HEK293 (cell line): ENCODE data around the gene RUSF1.

ENCODE experiments used
- CTCF ChIA-PET: fragments of 350-600 bp; formaldehyde crosslinking; extraction: SDS; loops from one replicate; lab custom pipeline; 2021; ENCODE audit warnings: antibody characterized with exemption; lab: Yijun Ruan, JAX
- POLR2A ChIA-PET: fragments of 300-600 bp; formaldehyde crosslinking; extraction: SDS; loops from one replicate; lab custom pipeline; 2020; ENCODE audit warnings: antibody characterized with exemption, inconsistent platforms; lab: Yijun Ruan, JAX
- H3K27ac ChIP-seq: fragments of 200-500 bp; sonication (Bioruptor generic); 2 replicates; pipeline ENCODE4 v1.5.1; 2014; ENCODE audit warnings: low read depth, low read length, control low read depth, inconsistent platforms; ENCODE audit errors: extremely low read depth
- H3K36me3 ChIP-seq, 2 experiments: fragments of 200-500 bp in 1 of 2; sonication (Bioruptor generic) in 1 of 2; 1 replicate in 1 of 2; 2 replicates in 1 of 2; pipeline ENCODE4 v1.5.1; 2014 to 2017; ENCODE audit warnings: inconsistent platforms in 2 of 2, low read length in 2 of 2; ENCODE audit not compliant: control insufficient read depth in 2 of 2, insufficient read depth in 1 of 2
- H3K4me1 ChIP-seq: fragments of 200-500 bp; sonication (Bioruptor generic); 2 replicates; pipeline ENCODE4 v1.5.1; 2014; ENCODE audit warnings: mild to moderate bottlenecking, low read length, inconsistent platforms; ENCODE audit not compliant: control insufficient read depth, insufficient read depth
- H3K4me3 ChIP-seq: 2 replicates; pipeline ENCODE4 v1.5.1; 2011; ENCODE audit warnings: low read depth, mild to moderate bottlenecking, control low read depth, low read length, moderate library complexity
- H3K9me3 ChIP-seq: fragments of 200-500 bp; sonication (Bioruptor generic); 2 replicates; pipeline ENCODE4 v1.5.1; 2014; ENCODE audit warnings: low read depth, low read length, inconsistent platforms; ENCODE audit not compliant: control insufficient read depth, insufficient read depth
- GLIS2 ChIP-seq: fragments of 450-650 bp; formaldehyde crosslinking; IDR thresholded peaks from 2 replicates; pipeline ENCODE4 v1.5.1; 2016; ENCODE audit warnings: missing biosample characterization, missing genetic modification characterization
- HOXA7 ChIP-seq: sonication (generic); formaldehyde crosslinking; IDR thresholded peaks from 2 replicates; pipeline ENCODE4 v1.8.1; 2022; ENCODE audit warnings: missing genetic modification reagents, borderline replicate concordance
- KLF8 ChIP-seq: fragments of 450-650 bp; formaldehyde crosslinking; IDR thresholded peaks from 2 replicates; pipeline ENCODE4 v1.5.1; 2016; ENCODE audit warnings: missing biosample characterization, missing genetic modification characterization
- MYNN ChIP-seq: fragments of 450-650 bp; formaldehyde crosslinking; IDR thresholded peaks from 2 replicates; pipeline ENCODE4 v1.5.1; 2016; ENCODE audit warnings: missing biosample characterization, missing genetic modification characterization, borderline replicate concordance
- REPIN1 ChIP-seq: fragments of 450-650 bp; formaldehyde crosslinking; IDR thresholded peaks from 2 replicates; pipeline ENCODE4 v1.5.1; 2017; ENCODE audit warnings: missing biosample characterization, missing genetic modification characterization, low read depth
- SCRT2 ChIP-seq: fragments of 450-650 bp; formaldehyde crosslinking; IDR thresholded peaks from 2 replicates; pipeline ENCODE4 v1.5.1; 2016; ENCODE audit warnings: missing biosample characterization, missing genetic modification characterization
- SETDB1 ChIP-seq: IDR thresholded peaks from one replicate; pipeline ENCODE4 v1.6.1; 2017; ENCODE audit warnings: mild to moderate bottlenecking, low read length, moderate library complexity, mixed read lengths; ENCODE audit not compliant: insufficient read length
- TCF7L2 ChIP-seq: IDR thresholded peaks from 2 replicates; pipeline ENCODE4 v1.6.1; 2011; ENCODE audit warnings: low read depth, mild to moderate bottlenecking, inconsistent platforms, low read length, moderate library complexity, borderline replicate concordance
- YY2 ChIP-seq: fragments of 450-650 bp; formaldehyde crosslinking; IDR thresholded peaks from 2 replicates; pipeline ENCODE4 v1.5.1; 2016; ENCODE audit warnings: missing biosample characterization, missing genetic modification characterization
- ZBTB48 ChIP-seq: fragments of 450-650 bp; formaldehyde crosslinking; IDR thresholded peaks from 2 replicates; pipeline ENCODE4 v1.5.1; 2016; ENCODE audit warnings: missing biosample characterization, missing genetic modification characterization
- ZNF146 ChIP-seq: fragments of 450-650 bp; formaldehyde crosslinking; IDR thresholded peaks from 2 replicates; pipeline ENCODE4 v1.5.1; 2016; ENCODE audit warnings: missing biosample characterization, missing genetic modification characterization
- ZNF157 ChIP-seq: fragments of 450-650 bp; formaldehyde crosslinking; IDR thresholded peaks from 2 replicates; pipeline ENCODE4 v1.5.1; 2016; ENCODE audit warnings: missing biosample characterization, missing genetic modification characterization
- ZNF16 ChIP-seq: fragments of 450-650 bp; formaldehyde crosslinking; IDR thresholded peaks from 2 replicates; pipeline ENCODE4 v1.5.1; 2016; ENCODE audit warnings: low read depth, missing biosample characterization, missing genetic modification characterization
- ZNF174 ChIP-seq: fragments of 450-650 bp; formaldehyde crosslinking; IDR thresholded peaks from 2 replicates; pipeline ENCODE4 v1.5.0; 2017; ENCODE audit warnings: missing biosample characterization, mild to moderate bottlenecking, missing genetic modification characterization
- ZNF280D ChIP-seq: fragments of 450-650 bp; formaldehyde crosslinking; IDR thresholded peaks from 2 replicates; pipeline ENCODE4 v1.5.1; 2016; ENCODE audit warnings: missing biosample characterization, missing genetic modification characterization
- ZNF404 ChIP-seq: fragments of 450-650 bp; formaldehyde crosslinking; IDR thresholded peaks from 2 replicates; pipeline ENCODE4 v1.5.1; 2017; ENCODE audit warnings: missing biosample characterization, missing genetic modification characterization
- ZNF473 ChIP-seq: fragments of 450-650 bp; formaldehyde crosslinking; IDR thresholded peaks from 2 replicates; pipeline ENCODE4 v1.5.1; 2017; ENCODE audit warnings: missing biosample characterization, missing genetic modification characterization
- ZNF558 ChIP-seq: fragments of 450-650 bp; formaldehyde crosslinking; IDR thresholded peaks from 2 replicates; pipeline ENCODE4 v1.5.1; 2016; ENCODE audit warnings: missing biosample characterization, missing genetic modification characterization
- ZNF623 ChIP-seq: fragments of 450-650 bp; formaldehyde crosslinking; IDR thresholded peaks from 2 replicates; pipeline ENCODE4 v1.5.1; 2016; ENCODE audit warnings: missing biosample characterization, missing genetic modification characterization
- ZNF664 ChIP-seq: fragments of 450-650 bp; formaldehyde crosslinking; IDR thresholded peaks from 2 replicates; pipeline ENCODE4 v1.5.1; 2016; ENCODE audit warnings: missing biosample characterization, missing genetic modification characterization
- ZNF791 ChIP-seq: fragments of 450-650 bp; formaldehyde crosslinking; IDR thresholded peaks from 2 replicates; pipeline ENCODE4 v1.5.1; 2016; ENCODE audit warnings: missing biosample characterization, missing genetic modification characterization
- ZSCAN23 ChIP-seq: fragments of 450-650 bp; formaldehyde crosslinking; IDR thresholded peaks from 2 replicates; pipeline ENCODE4 v1.5.1; 2016; ENCODE audit warnings: missing biosample characterization, missing genetic modification characterization
- TF ChIP-seq, protein P1 (sequence below): fragments of 450-650 bp; formaldehyde crosslinking; IDR thresholded peaks from 2 replicates; pipeline ENCODE4 v1.5.1; 2016; ENCODE audit warnings: missing biosample characterization, missing genetic modification characterization

RUSF1 gene

DNA sequence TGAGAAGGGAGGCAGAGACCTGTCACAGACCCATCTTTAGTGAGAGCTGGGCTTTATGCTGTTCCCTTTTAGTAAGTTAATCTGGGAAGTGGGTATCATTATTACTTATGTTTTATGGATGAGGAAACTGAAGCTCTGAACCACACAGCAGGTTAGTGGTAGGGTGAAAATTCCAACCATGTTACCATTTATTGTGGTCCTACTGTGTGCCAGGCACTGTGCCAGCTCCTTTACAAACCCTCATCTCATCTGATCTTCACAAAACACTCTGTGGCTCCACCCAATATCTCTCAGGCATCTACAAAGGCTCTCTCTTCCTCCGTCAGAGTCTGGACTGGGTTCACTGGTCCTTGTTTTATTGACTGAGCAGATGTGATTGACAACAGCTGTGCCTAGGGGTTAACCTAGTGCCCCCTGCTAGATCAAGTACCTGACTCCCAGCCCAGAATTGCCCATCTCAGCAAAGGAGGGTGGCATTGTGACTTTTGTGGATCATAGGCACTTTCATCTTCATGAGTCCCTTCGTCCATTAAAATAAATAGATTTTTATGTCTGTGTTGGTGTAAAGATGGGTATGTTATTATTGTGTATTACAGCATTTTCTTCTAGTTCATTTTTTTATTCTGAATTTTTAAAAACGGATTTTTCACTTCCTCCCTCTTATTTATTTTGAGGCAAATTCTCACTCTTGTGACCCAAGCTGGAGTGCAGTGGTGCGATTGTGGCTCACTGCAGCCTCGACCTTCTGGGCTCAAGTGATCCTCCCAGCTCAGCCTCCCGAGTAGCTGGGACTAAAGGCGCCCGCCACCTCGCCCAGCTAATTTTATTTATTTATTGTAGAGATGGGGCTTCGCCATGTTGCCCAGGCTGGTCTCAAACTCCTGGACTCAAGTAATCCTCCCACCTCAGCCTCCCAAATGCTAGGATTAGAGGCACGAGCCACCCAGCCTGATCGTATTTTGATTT is 33.1 kb downstream of the RUSF1 start:
- POLR2A ChIA-PET, result no interaction called here
- H3K4me1 ChIP-seq, result no peaks in the 10 kb centered on the region
- TF ChIP-seq ZSCAN23 (tag by site-specific recombination) (no peak), ZNF146 (tag by site-specific recombination) (no peak), ZNF16 (tag by site-specific recombination) (no peak), ZNF157 (tag by site-specific recombination) (no peak), ZNF791 (tag by site-specific recombination) (no peak), MYNN (no peak), REPIN1 (tag by site-specific recombination) (no peak), ZNF558 (tag by site-specific recombination) (no peak), ZNF664 (no peak), ZNF473 (no peak), HOXA7 (CRISPR knock-in tag) (no peak), KLF8 (tag by site-specific recombination) (no peak), ZNF623 (tag by site-specific recombination) (no peak), SETDB1 (no peak), SCRT2 (tag by site-specific recombination) (no peak), GLIS2 (no peak), ZNF174 (tag by site-specific recombination) (no peak)
- TF ChIP-seq, all 188 proteins: peak for 0
- Histone ChIP-seq H3K36me3 (peaks cover 0 to 10% of the 10 kb centered on the region in 2 experiments; a peak in 1 of 3 replicates), H3K9me3 (no peaks in the 10 kb centered on the region), H3K27ac (no peak overlapping the region), H3K4me3 (no peak overlapping the region)
- CTCF ChIA-PET, result interaction anchor here (0.7 to 1.1 kb wide), 4 partner anchors 15 to 282 kb away, joined by 3 to 6 read pairs (median 3); partner anchors contain the start of gene ARMC5

DNA sequence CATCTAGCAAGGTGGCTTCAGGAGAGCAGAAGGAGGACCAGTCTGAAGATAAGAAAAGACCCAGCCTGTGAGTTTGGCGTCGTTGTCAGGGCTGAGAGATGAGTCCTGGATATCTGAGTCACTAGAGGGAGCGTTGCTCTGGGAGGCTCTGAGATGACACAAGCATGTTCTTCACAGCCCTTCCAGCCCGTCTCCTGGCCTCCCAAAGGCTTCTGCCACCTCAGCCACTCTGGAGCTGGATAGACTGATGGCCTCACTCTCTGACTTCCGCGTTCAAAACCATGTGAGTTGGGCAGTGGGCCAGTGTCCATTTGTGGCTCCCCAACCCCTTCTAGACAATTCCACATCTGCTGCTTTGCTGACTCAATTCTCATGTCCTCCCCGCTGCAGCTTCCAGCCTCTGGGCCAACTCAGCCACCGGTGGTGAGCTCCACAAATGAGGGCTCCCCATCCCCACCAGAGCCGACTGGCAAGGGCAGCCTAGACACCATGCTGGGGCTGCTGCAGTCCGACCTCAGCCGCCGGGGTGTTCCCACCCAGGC is 33.9 kb downstream of the RUSF1 start:
- Histone ChIP-seq H3K36me3 (peaks cover 0 to 10% of the 10 kb centered on the region in 2 experiments; a peak in 1 of 3 replicates), H3K9me3 (no peaks in the 10 kb centered on the region), H3K27ac (no peak overlapping the region), H3K4me3 (no peak overlapping the region), H3K4me1 (no peaks in the 10 kb centered on the region)
- ChIA-PET POLR2A (no interaction called here), CTCF (interaction anchor here (0.6 to 0.9 kb wide), 3 partner anchors 16 to 377 kb away, joined by 3 read pairs; partner anchors contain the start of gene ARMC5)
- TF ChIP-seq ZNF404 (tag by site-specific recombination) (no peak), ZBTB48 (no peak), TCF7L2 (no peak), SETDB1 (no peak), ZNF280D (tag by site-specific recombination) (no peak), YY2 (tag by site-specific recombination) (no peak)
- TF ChIP-seq, protein P1, sequence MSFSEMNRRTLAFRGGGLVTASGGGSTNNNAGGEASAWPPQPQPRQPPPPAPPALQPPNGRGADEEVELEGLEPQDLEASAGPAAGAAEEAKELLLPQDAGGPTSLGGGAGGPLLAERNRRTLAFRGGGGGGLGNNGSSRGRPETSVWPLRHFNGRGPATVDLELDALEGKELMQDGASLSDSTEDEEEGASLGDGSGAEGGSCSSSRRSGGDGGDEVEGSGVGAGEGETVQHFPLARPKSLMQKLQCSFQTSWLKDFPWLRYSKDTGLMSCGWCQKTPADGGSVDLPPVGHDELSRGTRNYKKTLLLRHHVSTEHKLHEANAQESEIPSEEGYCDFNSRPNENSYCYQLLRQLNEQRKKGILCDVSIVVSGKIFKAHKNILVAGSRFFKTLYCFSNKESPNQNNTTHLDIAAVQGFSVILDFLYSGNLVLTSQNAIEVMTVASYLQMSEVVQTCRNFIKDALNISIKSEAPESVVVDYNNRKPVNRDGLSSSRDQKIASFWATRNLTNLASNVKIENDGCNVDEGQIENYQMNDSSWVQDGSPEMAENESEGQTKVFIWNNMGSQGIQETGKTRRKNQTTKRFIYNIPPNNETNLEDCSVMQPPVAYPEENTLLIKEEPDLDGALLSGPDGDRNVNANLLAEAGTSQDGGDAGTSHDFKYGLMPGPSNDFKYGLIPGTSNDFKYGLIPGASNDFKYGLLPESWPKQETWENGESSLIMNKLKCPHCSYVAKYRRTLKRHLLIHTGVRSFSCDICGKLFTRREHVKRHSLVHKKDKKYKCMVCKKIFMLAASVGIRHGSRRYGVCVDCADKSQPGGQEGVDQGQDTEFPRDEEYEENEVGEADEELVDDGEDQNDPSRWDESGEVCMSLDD, result no peak
